Loucy (cell line): Measurements from ENCODE around the gene PECR.

ENCODE experiments used
- H2AFZ ChIP-seq: fragments of 200-600 bp; sonication (generic); 2 replicates; pipeline ENCODE4 v1.6.0; 2016; ENCODE audit warnings: antibody characterized with exemption, mild to moderate bottlenecking, low read length, moderate library complexity
- H3F3A ChIP-seq: fragments of 200-600 bp; 2 replicates; pipeline ENCODE4 v1.6.0; 2016; ENCODE audit warnings: antibody characterized with exemption, low read depth, mild to moderate bottlenecking
- H3K27me3 ChIP-seq: fragments of 200-600 bp; sonication (generic); 2 replicates; pipeline ENCODE4 v1.6.1; 2014; ENCODE audit warnings: low read length, mild to moderate bottlenecking; ENCODE audit not compliant: insufficient read depth, poor library complexity, severe bottlenecking
- H3K36me3 ChIP-seq: fragments of 200-600 bp; sonication (generic); 2 replicates; pipeline ENCODE4 v1.6.1; 2016; ENCODE audit warnings: low read length; ENCODE audit not compliant: insufficient read depth
- H3K4me1 ChIP-seq: fragments of 200-600 bp; sonication (generic); 2 replicates; pipeline ENCODE4 v1.5.1; 2014; ENCODE audit warnings: low read length, mild to moderate bottlenecking; ENCODE audit not compliant: insufficient read depth, poor library complexity, severe bottlenecking
- H3K4me2 ChIP-seq: fragments of 200-600 bp; sonication (generic); 2 replicates; pipeline ENCODE4 v1.6.0; 2014; ENCODE audit warnings: antibody characterized with exemption, low read length, low read depth, mild to moderate bottlenecking; ENCODE audit not compliant: poor library complexity, severe bottlenecking
- H3K4me3 ChIP-seq: fragments of 200-600 bp; sonication (generic); 2 replicates; pipeline ENCODE4 v1.5.1; 2014; ENCODE audit warnings: low read length, mild to moderate bottlenecking, mixed read lengths; ENCODE audit not compliant: poor library complexity, severe bottlenecking
- H3K79me2 ChIP-seq: fragments of 200-600 bp; sonication (generic); 2 replicates; pipeline ENCODE4 v1.6.1; 2014; ENCODE audit warnings: low read length; ENCODE audit not compliant: insufficient read depth
- H3K9ac ChIP-seq: fragments of 200-600 bp; sonication (generic); 2 replicates; pipeline ENCODE4 v1.6.0; 2014; ENCODE audit warnings: mild to moderate bottlenecking, low read depth, low read length, moderate library complexity; ENCODE audit not compliant: poor library complexity, severe bottlenecking
- H3K9me2 ChIP-seq: fragments of 200-600 bp; sonication (generic); replicated peaks from 2 replicates; pipeline ENCODE4 v1.6.1; 2016; ENCODE audit warnings: low read depth, low read length, mixed read lengths
- H3K9me3 ChIP-seq: fragments of 200-600 bp; sonication (generic); 2 replicates; pipeline ENCODE4 v1.6.1; 2014; ENCODE audit warnings: mild to moderate bottlenecking, antibody characterized with exemption, low read length, low read depth; ENCODE audit not compliant: insufficient read depth
- H4K20me1 ChIP-seq: fragments of 200-600 bp; sonication (generic); 2 replicates; pipeline ENCODE4 v1.6.0; 2014; ENCODE audit warnings: antibody characterized with exemption, low read length, mild to moderate bottlenecking; ENCODE audit not compliant: insufficient read depth, poor library complexity, severe bottlenecking
- EZH2phosphoT487 ChIP-seq: fragments of 200-600 bp; IDR thresholded peaks from 2 replicates; pipeline ENCODE4 v1.6.1; 2018; ENCODE audit warnings: antibody characterized with exemption, mild to moderate bottlenecking, moderate library complexity, borderline replicate concordance
- TF ChIP-seq, protein P1 (sequence below): fragments of 200-600 bp; sonication (generic); conservative IDR thresholded peaks from 2 replicates; pipeline ENCODE4 v1.5.1; 2014; ENCODE audit warnings: mild to moderate bottlenecking, antibody characterized with exemption, low read length

PECR gene

DNA sequence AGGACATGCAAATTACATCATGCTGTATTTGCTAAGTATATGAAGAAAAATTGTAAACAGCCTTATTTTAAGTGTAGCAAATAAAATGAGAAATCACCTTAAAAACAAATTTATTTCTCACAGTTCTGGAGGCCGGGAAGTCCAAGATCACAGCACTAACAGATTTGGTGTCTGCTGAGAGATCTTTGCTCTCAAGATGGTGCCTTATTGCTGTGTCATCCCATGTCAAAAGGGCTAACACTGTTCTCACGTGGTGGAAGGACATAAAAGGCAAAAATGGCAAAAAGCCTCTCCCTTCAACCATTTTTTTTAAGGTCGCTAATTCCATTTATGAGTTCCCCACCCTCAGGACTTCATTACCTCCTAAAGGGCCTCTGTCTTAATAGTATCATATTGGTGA, 39.6 kb upstream of the PECR start:
- peaks cover 30% of the 10 kb centered on the region for H3K4me1 ChIP-seq
- H3K4me3 ChIP-seq = no peak overlapping the region
- peaks cover 94% of the 10 kb centered on the region for H3K36me3 ChIP-seq
- H3F3A ChIP-seq = no peaks in the 10 kb centered on the region
- peaks cover 37% of the 10 kb centered on the region for H4K20me1 ChIP-seq
- H3K9me3 ChIP-seq = no peaks in the 10 kb centered on the region
- peaks cover 96% of the 10 kb centered on the region for H3K79me2 ChIP-seq
- H3K4me2 ChIP-seq = no peak overlapping the region
- no peak overlapping the region for H3K9ac ChIP-seq
- H3K9me2 ChIP-seq = no peaks in the 10 kb centered on the region
- TF ChIP-seq EZH2phosphoT487 = no peak
- TF ChIP-seq, protein P1, sequence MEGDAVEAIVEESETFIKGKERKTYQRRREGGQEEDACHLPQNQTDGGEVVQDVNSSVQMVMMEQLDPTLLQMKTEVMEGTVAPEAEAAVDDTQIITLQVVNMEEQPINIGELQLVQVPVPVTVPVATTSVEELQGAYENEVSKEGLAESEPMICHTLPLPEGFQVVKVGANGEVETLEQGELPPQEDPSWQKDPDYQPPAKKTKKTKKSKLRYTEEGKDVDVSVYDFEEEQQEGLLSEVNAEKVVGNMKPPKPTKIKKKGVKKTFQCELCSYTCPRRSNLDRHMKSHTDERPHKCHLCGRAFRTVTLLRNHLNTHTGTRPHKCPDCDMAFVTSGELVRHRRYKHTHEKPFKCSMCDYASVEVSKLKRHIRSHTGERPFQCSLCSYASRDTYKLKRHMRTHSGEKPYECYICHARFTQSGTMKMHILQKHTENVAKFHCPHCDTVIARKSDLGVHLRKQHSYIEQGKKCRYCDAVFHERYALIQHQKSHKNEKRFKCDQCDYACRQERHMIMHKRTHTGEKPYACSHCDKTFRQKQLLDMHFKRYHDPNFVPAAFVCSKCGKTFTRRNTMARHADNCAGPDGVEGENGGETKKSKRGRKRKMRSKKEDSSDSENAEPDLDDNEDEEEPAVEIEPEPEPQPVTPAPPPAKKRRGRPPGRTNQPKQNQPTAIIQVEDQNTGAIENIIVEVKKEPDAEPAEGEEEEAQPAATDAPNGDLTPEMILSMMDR = no peak
- H2AFZ ChIP-seq = no peak overlapping the region
- H3K27me3 ChIP-seq = no peaks in the 10 kb centered on the region

DNA sequence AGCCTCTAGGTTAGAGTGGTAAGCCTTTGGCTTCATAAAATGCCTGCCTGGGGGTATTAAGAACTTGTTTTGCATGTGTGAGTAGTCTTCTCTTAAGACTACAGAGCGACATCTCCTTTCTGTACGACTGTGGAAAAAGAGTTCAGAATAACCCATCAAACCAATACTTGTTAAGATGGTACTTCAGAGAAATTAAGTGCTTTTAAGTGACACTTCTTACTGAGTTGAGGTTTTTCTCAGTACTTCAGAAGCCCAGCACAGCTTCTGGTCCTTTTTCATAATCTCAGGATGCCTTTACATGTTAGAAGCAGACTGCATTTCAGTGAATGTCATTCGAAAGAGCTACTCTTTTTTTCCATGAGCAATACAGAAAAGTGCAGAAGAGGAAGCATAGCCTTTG, 38.4 kb upstream of the PECR start:
- Histone ChIP-seq H3K9me3 (no peaks in the 10 kb centered on the region), H3K36me3 (peaks cover 86% of the 10 kb centered on the region)

DNA sequence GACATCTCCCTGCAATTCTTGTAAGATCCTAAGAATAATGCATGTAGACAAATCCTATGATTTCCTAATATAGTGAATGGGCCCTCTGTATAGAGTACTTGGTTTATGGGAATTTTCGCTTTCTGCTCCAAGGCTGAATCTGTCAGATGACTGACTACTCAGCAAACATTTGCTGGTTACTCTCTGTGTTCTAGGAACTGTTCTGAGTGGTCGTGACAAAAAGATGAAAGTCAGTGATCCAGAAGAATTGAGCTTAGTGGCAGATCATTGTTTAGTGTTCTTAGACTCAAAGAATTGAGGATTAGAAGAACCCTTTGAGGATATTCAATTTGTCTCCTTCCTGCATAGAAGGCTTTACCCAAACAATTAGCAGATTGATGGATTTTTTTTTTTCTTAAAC, 37.5 kb upstream of the PECR start:
- Histone ChIP-seq H3F3A (peaks cover 4% of the 10 kb centered on the region), H3K4me1 (peaks cover 48% of the 10 kb centered on the region), H3K36me3 (peaks cover 82% of the 10 kb centered on the region), H2AFZ (no peak overlapping the region), H3K4me2 (no peak overlapping the region), H3K9me2 (no peaks in the 10 kb centered on the region), H3K4me3 (no peak overlapping the region), H3K9me3 (no peaks in the 10 kb centered on the region), H4K20me1 (peaks cover 24% of the 10 kb centered on the region), H3K27me3 (no peaks in the 10 kb centered on the region), H3K9ac (no peak overlapping the region), H3K79me2 (peaks cover 97% of the 10 kb centered on the region)
- TF ChIP-seq EZH2phosphoT487 = no peak
- TF ChIP-seq, protein P1 = no peak

More for the DNA sequence above, 38.4 kb upstream of the PECR start:
- peaks cover 43% of the 10 kb centered on the region for H3K4me1 ChIP-seq
- H4K20me1 ChIP-seq = peaks cover 28% of the 10 kb centered on the region
- no peaks in the 10 kb centered on the region for H3K27me3 ChIP-seq
- no peak overlapping the region for H3K4me2 ChIP-seq
- no peaks in the 10 kb centered on the region for H3F3A ChIP-seq
- no peaks in the 10 kb centered on the region for H3K9me2 ChIP-seq
- no peak overlapping the region for H3K4me3 ChIP-seq
- TF ChIP-seq, protein P1 = no peak
- TF ChIP-seq EZH2phosphoT487 = no peak
- no peak overlapping the region for H2AFZ ChIP-seq
- H3K79me2 ChIP-seq = peaks cover 97% of the 10 kb centered on the region
- H3K9ac ChIP-seq = no peak overlapping the region
